Tibial nerve (tissue), 4 donors: Measurements from ENCODE around the gene ZNF184. TPM values are rescaled to one million over a fixed set of nuclear protein-coding genes. Genes with fewer than 3 reads are reported as not detected.

Source experiments
- DNase-seq, 2 donors: peaks; one replicate each; pipeline ENCODE4 v3.0.0-alpha.2; 2019; ENCODE audit warnings: low spot score in 2 of 2
- H3K27ac ChIP-seq, 4 donors: fragments of 200-600 bp; sonication (generic) in 3 of 4; one replicate each; pipeline ENCODE4 v1.5.1; 2017 to 2019; ENCODE audit warnings: mild to moderate bottlenecking in 1 of 4
- H3K27me3 ChIP-seq, 2 donors: fragments of 200-600 bp; sonication (generic) in 1 of 2; one replicate each; pipeline versions ENCODE4 v1.5.1 to v1.6.0; 2017 to 2019
- H3K36me3 ChIP-seq, 3 donors: fragments of 200-600 bp; sonication (generic); one replicate each; pipeline ENCODE4 v1.5.1; 2018 to 2019
- H3K4me1 ChIP-seq, 4 donors: fragments of 200-600 bp; sonication (generic) in 3 of 4; one replicate each; pipeline ENCODE4 v1.5.1; 2017 to 2019
- H3K4me3 ChIP-seq, 4 donors: fragments of 200-600 bp; sonication (generic) in 3 of 4; one replicate each; pipeline ENCODE4 v1.5.1; 2017 to 2019; ENCODE audit warnings: mild to moderate bottlenecking in 1 of 4, moderate library complexity in 1 of 4
- H3K9me3 ChIP-seq, 4 donors: fragments of 200-600 bp; sonication (generic) in 3 of 4; one replicate each; pipeline ENCODE4 v1.5.1; 2017 to 2019
- CTCF ChIP-seq, 5 experiments: fragments of 200-600 bp in 3 of 5; fragments of 450-650 bp in 2 of 5; sonication (generic) in 3 of 5; IDR thresholded peaks; one replicate each; pipeline ENCODE4 v1.5.1; 2016 to 2019; ENCODE audit warnings: antibody characterized with exemption in 5 of 5, mild to moderate bottlenecking in 3 of 5, moderate library complexity in 2 of 5
- EP300 ChIP-seq, 2 donors: sonication (generic); formaldehyde crosslinking; IDR thresholded peaks; one replicate each; pipeline ENCODE4 v1.6.1; 2017; ENCODE audit warnings: antibody characterized with exemption in 2 of 2, mild to moderate bottlenecking in 1 of 2
- POLR2A ChIP-seq, 2 donors: fragments of 450-650 bp; IDR thresholded peaks; one replicate each; pipeline ENCODE4 v1.6.1; 2017; ENCODE audit warnings: antibody characterized with exemption in 2 of 2, mild to moderate bottlenecking in 2 of 2, moderate library complexity in 2 of 2
- WGBS, 2 donors: methylation state at CpG; one replicate each; pipeline ENCODE4 v1.1.5; 2018; 5-methylcytosine and 5-hydroxymethylcytosine counted together
- total RNA-seq, 4 donors: library from RNA; depleted of rRNA; stranded (reverse); fragments of >200 nt; gene quantifications; one replicate each; pipeline ENCODE4 v1.1.0, GENCODE V29; 2016

The ZNF184 gene
- total RNA-seq, 4 donors from 2014 or later: 6.1 to 10.7 (median 8.9) TPM

- Histone ChIP-seq H3K27me3 (no peaks in the 10 kb centered on the region), H3K36me3 (no peaks in the 10 kb centered on the region), H3K9me3 (no peaks in the 10 kb centered on the region), H3K4me1 (peaks cover 0 to 20% (median 8%) of the 10 kb centered on the region in 4 donors), H3K4me3 (peak overlapping the region; percentile 56 to 74 (median 68)), H3K27ac (peak overlapping the region; percentile 88 to 97 (median 97))
- DNase-seq: peak; percentile 66 to 92
- WGBS, 2 donors: 3% methylated on average over 33 of the region's 33 CpGs
- no peak for TF ChIP-seq POLR2A (IDR thresholded peaks at IDR 0.05)
- peak in 1 of 5 experiments; percentile 16 for TF ChIP-seq CTCF (IDR thresholded peaks at IDR 0.05)
- peak in 1 of 2 donors; percentile 85 for TF ChIP-seq EP300 (IDR thresholded peaks at IDR 0.05)
Observed at GRCh38 chr6:27479319-27480182, 6.6 kb upstream of the ZNF184 start.

- Histone ChIP-seq H3K4me1 (peaks cover 0 to 20% (median 8%) of the 10 kb centered on the region in 4 donors), H3K4me3 (peak overlapping the region; percentile 56 to 74 (median 68)), H3K27me3 (no peaks in the 10 kb centered on the region), H3K36me3 (no peaks in the 10 kb centered on the region), H3K27ac (peak overlapping the region; percentile 88 to 97 (median 97)), H3K9me3 (no peaks in the 10 kb centered on the region)
- no peak for TF ChIP-seq CTCF (IDR thresholded peaks at IDR 0.05)
- peak; percentile 29 to 73 for TF ChIP-seq EP300 (IDR thresholded peaks at IDR 0.05)
- DNase-seq: peak; percentile 93 to 99
- 1% methylated on average over 28 of the region's 28 CpGs for WGBS, 2 donors
Observed at GRCh38 chr6:27478706-27479318, 5.9 kb upstream of the ZNF184 start.

- TF ChIP-seq POLR2A (IDR thresholded peaks at IDR 0.05) (no peak), CTCF (IDR thresholded peaks at IDR 0.05) (no peak), EP300 (IDR thresholded peaks at IDR 0.05) (no peak)
- 20 to 21% methylated on average over 12 of the region's 12 CpGs for WGBS, 2 donors
Observed at GRCh38 chr6:27478141-27478705, 5.3 kb upstream of the ZNF184 start.

GRCh38 chr6:27477318-27478013, 4.6 kb upstream of the ZNF184 start:
- Histone ChIP-seq H3K4me3 (peak overlapping the region in 3 of 4 donors; percentile 65 to 74 (median 71)), H3K9me3 (no peaks in the 10 kb centered on the region), H3K4me1 (peaks cover 0 to 20% (median 8%) of the 10 kb centered on the region in 4 donors), H3K27me3 (no peaks in the 10 kb centered on the region), H3K36me3 (no peaks in the 10 kb centered on the region), H3K27ac (peak overlapping the region in 2 of 4 donors; percentile 97)
- WGBS, 2 donors: 61 to 64% methylated on average over 8 of the region's 8 CpGs
- no peak for DNase-seq
- TF ChIP-seq EP300 (IDR thresholded peaks at IDR 0.05) (no peak), POLR2A (IDR thresholded peaks at IDR 0.05) (no peak), CTCF (IDR thresholded peaks at IDR 0.05) (no peak)

More at GRCh38 chr6:27478141-27478705, 5.3 kb upstream of the ZNF184 start:
- peak overlapping the region; percentile 88 to 97 (median 97) for H3K27ac ChIP-seq
- H3K36me3 ChIP-seq: no peaks in the 10 kb centered on the region
- peak overlapping the region; percentile 56 to 74 (median 68) for H3K4me3 ChIP-seq
- no peak for DNase-seq
- no peaks in the 10 kb centered on the region for H3K9me3 ChIP-seq
- H3K27me3 ChIP-seq: no peaks in the 10 kb centered on the region
- H3K4me1 ChIP-seq: peaks cover 0 to 20% (median 8%) of the 10 kb centered on the region in 4 donors
